COLO829 (cell line): ENCODE measurements around the gene TXNDC11.

Experiments used
- DNase-seq: peaks from one replicate; pipeline ENCODE4 v3.0.0; 2012; ENCODE audit warnings: low spot score

Gene TXNDC11

GRCh38 chr16:11660565-11660964, 82.1 kb downstream of the TXNDC11 start:
- no peak for DNase-seq

GRCh38 chr16:11658896-11659708, 83.6 kb downstream of the TXNDC11 start:
- DNase-seq, result no peak

- DNase-seq, result no peak
Measured at GRCh38 chr16:11657556-11657955, 85.1 kb downstream of the TXNDC11 start.

- DNase-seq, result no peak
Measured at GRCh38 chr16:11655655-11656054, 87.0 kb downstream of the TXNDC11 start.

GRCh38 chr16:11651796-11652195, 90.9 kb downstream of the TXNDC11 start:
- no peak for DNase-seq

- DNase-seq, result no peak
Measured at GRCh38 chr16:11650641-11651591, 91.7 kb downstream of the TXNDC11 start.

- DNase-seq, result no peak
Measured at GRCh38 chr16:11649276-11649675, 93.4 kb downstream of the TXNDC11 start.

- DNase-seq, result no peak
Measured at GRCh38 chr16:11642765-11643116, 99.9 kb downstream of the TXNDC11 start.

- DNase-seq, result peak; percentile 77
Measured at GRCh38 chr16:11640987-11641817, 101.5 kb downstream of the TXNDC11 start.

GRCh38 chr16:11639925-11640899, 102.4 kb downstream of the TXNDC11 start:
- DNase-seq, result peak; percentile 87

GRCh38 chr16:11639008-11639562, 103.6 kb downstream of the TXNDC11 start:
- no peak for DNase-seq

- no peak for DNase-seq
Measured at GRCh38 chr16:11638140-11638539, 104.5 kb downstream of the TXNDC11 start.

GRCh38 chr16:11637320-11637719, 105.3 kb downstream of the TXNDC11 start:
- no peak for DNase-seq

- no peak for DNase-seq
Measured at GRCh38 chr16:11636172-11636721, 106.4 kb downstream of the TXNDC11 start.

GRCh38 chr16:11635679-11636171, 106.9 kb downstream of the TXNDC11 start:
- DNase-seq, result no peak

GRCh38 chr16:11635113-11635652, 107.5 kb downstream of the TXNDC11 start:
- DNase-seq, result no peak

GRCh38 chr16:11634312-11634711, 108.3 kb downstream of the TXNDC11 start:
- no peak for DNase-seq

GRCh38 chr16:11633113-11633512, 109.5 kb downstream of the TXNDC11 start:
- no peak for DNase-seq

GRCh38 chr16:11632455-11632939, 110.2 kb downstream of the TXNDC11 start:
- DNase-seq, result peak; percentile 63

GRCh38 chr16:11631214-11631613, 111.4 kb downstream of the TXNDC11 start:
- no peak for DNase-seq
